Skin epidermis (tissue), 12 donors: ENCODE measurements around the gene EMP1.

Source experiments
- H3K27ac ChIP-seq, 21 experiments: fragments of 200-600 bp; sonication (generic) in 11 of 21; one replicate each; pipeline ENCODE4 v1.5.0; 2020; ENCODE audit warnings: mild to moderate bottlenecking in 3 of 21, inconsistent platforms in 2 of 21, moderate library complexity in 2 of 21
- H3K4me3 ChIP-seq, 7 experiments: fragments of 200-600 bp; sonication (generic) in 2 of 7; one replicate each; pipeline ENCODE4 v1.5.0; 2020; ENCODE audit warnings: inconsistent platforms in 2 of 7, mild to moderate bottlenecking in 2 of 7, moderate library complexity in 1 of 7

The EMP1 gene

DNA sequence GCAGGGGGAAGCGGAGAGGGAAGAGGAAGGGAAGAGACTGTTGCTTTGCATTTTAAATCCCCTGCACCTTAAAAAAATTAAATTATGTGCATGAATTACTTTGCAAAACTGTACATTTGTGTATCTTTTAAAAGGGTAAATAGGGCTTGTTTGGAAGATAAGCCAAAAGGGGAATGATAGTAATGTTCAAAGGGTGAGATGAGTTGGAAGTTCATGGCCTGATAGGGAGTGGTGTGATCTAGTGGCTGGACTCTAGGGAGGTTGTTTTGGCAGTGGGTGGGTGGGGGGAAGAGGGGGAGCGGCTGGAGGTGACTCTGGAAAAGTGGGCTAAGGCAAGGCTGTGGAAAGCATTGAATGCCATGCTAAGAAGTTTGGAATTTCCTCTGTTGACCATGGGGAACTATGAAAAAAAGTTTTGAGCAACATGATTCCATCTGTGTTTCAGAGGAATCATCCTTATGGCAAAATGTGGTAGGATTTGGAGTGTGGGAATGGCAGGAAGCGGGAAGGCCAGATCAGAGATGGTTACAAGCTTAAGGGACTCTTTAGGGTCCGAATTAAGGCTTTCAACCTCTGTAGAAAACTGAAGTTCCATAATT is 25.5 kb upstream of the EMP1 start:
- Histone ChIP-seq H3K27ac (peak overlapping the region in 17 of 21 experiments; percentile 9 to 89 (median 72)), H3K4me3 (no peak overlapping the region)

GRCh38 chr12:13171921-13172859 is 24.3 kb upstream of the EMP1 start:
- H3K4me3 ChIP-seq, result no peak overlapping the region
- peak overlapping the region in 20 of 21 experiments; percentile 43 to 89 (median 75) for H3K27ac ChIP-seq

GRCh38 chr12:13173012-13173932 is 23.3 kb upstream of the EMP1 start:
- H3K4me3 ChIP-seq, result no peak overlapping the region

DNA sequence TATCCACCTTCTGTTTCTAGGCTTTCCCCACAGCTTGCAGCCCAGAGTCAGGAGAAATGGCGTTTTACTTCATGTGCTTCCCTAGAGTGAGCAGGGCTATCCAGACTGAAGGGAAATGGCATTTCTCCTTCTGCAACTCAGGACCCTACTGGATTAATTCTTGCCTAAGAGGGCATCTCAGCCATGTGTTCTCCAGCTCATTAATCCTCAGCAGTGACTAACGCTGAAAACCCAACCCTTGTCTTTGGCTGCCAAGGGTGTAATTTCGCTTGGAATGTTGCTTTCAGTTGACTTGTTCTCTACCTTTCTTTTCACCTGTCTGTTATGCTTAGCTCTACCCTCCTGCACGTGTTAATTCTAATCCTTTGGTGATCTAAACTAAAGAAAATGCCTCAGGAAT is 21.0 kb upstream of the EMP1 start:
- Histone ChIP-seq H3K27ac (peak overlapping the region in 14 of 21 experiments; percentile 45 to 89 (median 74)), H3K4me3 (no peak overlapping the region)

More at GRCh38 chr12:13173012-13173932, 23.3 kb upstream of the EMP1 start:
- H3K27ac ChIP-seq, result peak overlapping the region in 20 of 21 experiments; percentile 50 to 89 (median 74)

DNA sequence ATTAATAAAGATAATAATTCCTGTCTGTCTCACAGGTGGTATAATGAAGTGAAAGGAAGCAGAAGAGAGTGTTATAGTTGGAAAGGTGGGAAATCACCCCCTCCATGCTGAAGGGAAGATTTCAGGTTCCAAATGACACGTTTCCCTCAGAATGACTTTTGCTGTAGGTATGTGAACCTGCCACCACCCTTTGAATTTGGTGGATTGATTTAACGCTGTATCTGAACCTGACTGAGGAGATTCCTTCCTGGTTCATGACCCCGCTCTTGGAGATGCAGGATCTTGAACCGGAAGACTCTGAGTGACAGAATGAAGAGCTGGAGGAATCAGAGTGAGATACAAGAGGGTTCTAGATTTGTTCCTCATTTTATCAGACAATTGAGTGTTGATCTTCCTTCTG is 20.3 kb upstream of the EMP1 start:
- H3K4me3 ChIP-seq, result no peak overlapping the region
- peak overlapping the region in 3 of 21 experiments; percentile 50 to 77 (median 66) for H3K27ac ChIP-seq

DNA sequence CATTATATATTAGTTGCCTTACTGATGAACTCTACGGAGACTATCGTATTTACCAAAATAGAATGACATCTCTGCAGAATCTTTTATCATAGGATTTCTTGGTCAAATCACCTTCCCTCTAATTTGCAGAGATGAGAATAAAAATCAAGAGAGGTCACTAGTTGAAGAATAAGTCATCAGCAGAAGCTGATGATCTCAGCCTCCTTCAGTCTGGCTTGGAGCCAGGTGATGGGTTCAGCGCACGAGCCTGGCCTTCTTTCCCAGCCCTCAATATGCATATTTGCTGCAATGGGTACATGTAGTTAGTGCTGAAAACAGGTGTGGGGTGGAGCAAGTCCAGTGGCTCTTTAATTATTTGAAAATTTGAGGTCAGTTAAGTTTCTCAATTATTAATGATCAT is 19.2 kb upstream of the EMP1 start:
- Histone ChIP-seq H3K4me3 (no peak overlapping the region), H3K27ac (no peak overlapping the region)

- no peak overlapping the region for H3K27ac ChIP-seq
- H3K4me3 ChIP-seq, result no peak overlapping the region
Measured at GRCh38 chr12:13177906-13178305, 18.6 kb upstream of the EMP1 start.

DNA sequence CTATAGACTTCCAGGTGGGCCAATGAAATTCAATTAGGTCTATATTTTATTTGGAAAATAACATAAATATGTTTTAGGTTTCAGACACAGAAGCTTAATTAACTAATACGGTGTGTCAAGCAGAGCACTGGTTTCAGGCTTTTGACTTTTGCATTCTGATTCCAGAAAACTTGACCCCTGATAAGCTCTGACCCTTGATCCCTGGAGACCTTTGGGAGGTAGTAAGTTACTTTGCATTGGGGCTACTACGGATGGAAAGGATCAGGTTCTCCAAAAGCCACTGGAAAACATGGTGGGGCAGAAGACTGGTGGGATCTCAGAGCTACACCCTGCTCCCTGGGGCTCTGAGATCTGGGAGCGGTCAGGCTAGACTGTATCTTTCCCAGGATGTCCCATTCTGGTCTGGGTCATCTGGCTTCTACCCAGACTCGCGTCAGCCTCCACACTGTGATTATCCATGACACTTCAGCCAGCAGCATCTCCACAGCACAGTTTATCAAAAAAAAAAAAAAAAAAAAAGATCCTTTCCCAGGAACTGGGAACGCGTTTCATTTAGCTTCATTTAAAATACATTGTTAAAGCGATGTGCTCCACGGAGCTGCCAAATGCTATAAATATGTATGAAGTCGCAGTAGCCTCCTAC is 17.8 kb upstream of the EMP1 start:
- Histone ChIP-seq H3K27ac (peak overlapping the region in 14 of 21 experiments; percentile 29 to 86 (median 74)), H3K4me3 (no peak overlapping the region)

- Histone ChIP-seq H3K27ac (peak overlapping the region in 18 of 21 experiments; percentile 29 to 86 (median 70)), H3K4me3 (no peak overlapping the region)
Measured at GRCh38 chr12:13179211-13180074, 17.1 kb upstream of the EMP1 start.

GRCh38 chr12:13181375-13182070 is 15.0 kb upstream of the EMP1 start:
- no peak overlapping the region for H3K27ac ChIP-seq

DNA sequence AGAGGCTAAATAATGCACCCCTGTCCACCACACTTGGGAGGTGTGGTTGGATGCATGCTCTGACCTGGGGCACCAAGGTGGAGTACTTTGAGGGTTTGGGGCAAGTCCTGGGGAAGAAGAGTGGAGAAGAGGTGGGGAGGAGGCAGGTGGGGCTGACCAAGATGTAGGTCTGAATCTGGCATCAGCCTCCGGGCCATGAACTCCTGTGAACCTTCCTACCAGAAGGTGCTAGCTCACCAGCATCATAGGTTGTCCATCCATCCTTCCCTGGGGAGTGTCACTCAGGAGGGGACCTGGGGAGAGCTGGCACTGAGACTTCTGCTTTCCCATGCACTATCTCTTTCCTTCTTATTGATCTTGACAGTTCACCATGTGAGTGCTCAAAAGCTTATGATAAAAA is 13.6 kb upstream of the EMP1 start:
- Histone ChIP-seq H3K27ac (no peak overlapping the region), H3K4me3 (no peak overlapping the region)

More at GRCh38 chr12:13181375-13182070, 15.0 kb upstream of the EMP1 start:
- H3K4me3 ChIP-seq, result no peak overlapping the region

- Histone ChIP-seq H3K27ac (no peak overlapping the region), H3K4me3 (no peak overlapping the region)
Measured at GRCh38 chr12:13183620-13184019, 12.9 kb upstream of the EMP1 start.

DNA sequence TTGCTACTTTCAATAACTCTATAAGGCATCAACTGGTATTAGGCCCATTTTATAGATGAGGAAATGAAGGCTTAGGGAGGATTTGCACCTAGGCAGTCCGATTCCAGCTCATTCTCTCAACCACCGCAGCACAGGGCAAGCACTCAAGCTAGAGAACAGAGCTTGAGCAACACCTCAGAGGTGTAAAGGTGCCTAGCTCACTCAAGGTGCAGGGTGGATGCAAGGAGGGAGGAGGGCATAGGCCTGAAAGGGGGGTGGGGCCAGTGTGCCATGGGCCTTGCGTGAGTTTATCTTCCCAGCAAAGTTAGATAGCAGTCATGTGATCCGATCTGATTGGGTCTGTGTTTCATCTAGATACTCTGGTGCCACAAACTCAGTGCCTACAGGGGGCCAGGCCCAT is 10.2 kb upstream of the EMP1 start:
- no peak overlapping the region for H3K27ac ChIP-seq
- H3K4me3 ChIP-seq, result no peak overlapping the region

DNA sequence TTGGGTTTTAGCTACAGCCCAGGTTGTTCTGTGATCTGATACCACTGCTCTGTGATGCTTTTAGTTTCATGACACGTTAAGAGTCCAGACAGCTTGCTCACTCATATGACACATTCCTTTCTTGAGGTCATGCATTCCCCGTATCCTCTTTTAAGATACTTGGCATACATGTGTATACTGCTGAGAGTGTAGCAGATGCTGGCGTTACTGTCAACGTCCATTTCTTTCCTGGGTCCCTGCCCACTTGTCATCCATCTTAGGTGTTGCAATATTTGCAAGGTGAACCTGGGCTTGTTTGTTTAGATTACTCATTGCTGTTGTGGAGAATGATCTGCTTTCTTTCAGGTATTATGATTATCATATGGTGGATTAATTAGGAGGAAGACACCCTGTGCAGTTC is 9.1 kb upstream of the EMP1 start:
- H3K27ac ChIP-seq, result peak overlapping the region in 1 of 21 experiments; percentile 2
- H3K4me3 ChIP-seq, result no peak overlapping the region

DNA sequence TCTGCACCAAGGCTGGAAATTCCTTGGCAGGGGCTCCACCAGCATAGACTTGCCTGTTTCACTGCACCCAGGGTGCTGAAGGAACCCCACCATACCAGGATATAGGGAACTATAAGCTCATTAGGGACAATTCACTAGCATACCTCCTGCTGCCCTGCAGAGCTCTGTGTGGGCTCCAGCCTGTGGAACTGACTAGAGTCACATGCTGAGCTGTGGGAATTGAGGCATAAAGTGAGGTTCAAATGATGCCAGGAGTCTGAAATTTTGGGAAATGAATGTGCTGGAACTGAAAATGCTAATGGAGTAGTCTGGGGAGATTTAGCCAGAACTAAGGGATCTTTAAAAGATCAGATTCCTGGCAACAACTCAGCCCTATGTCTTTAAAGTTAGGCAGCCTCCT is 7.3 kb upstream of the EMP1 start:
- no peak overlapping the region for H3K4me3 ChIP-seq
- H3K27ac ChIP-seq, result peak overlapping the region in 3 of 21 experiments; percentile 8 to 48 (median 24)

- no peak overlapping the region for H3K27ac ChIP-seq
Measured at GRCh38 chr12:13190275-13190674, 6.3 kb upstream of the EMP1 start.

DNA sequence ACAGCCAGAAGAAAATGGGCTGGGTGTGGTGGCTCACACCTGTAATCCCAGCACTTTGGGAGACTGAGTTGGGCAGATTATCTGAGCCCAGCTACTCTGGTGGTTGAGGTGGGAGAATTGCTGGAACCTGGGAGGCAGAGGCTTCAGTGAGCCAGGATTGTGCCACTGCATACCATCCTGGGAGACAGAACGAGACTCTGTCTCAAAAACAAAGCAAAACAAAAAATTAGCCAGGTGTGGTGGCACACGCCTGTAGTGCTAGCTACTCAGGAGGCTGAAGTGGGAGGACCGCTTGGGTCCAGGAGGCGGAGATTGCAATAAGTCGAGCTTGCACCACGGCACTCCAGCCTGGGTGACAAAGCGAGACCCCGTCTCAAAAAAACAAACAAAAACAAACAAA is 3.8 kb upstream of the EMP1 start:
- H3K27ac ChIP-seq, result peak overlapping the region in 12 of 21 experiments; percentile 1 to 97 (median 44)
- no peak overlapping the region for H3K4me3 ChIP-seq

More at GRCh38 chr12:13190275-13190674, 6.3 kb upstream of the EMP1 start:
- H3K4me3 ChIP-seq, result no peak overlapping the region
